HG03064 (cell line): ENCODE measurements around the gene SNX25.

Experiments used
- ATAC-seq: cut with Tn5 transposase; IDR thresholded peaks from one replicate; pipeline ENCODE4 v1.9.1; 2021; ENCODE audit warnings: low read depth; ENCODE audit not compliant: unreplicated experiment

Gene SNX25

GRCh38 chr4:185363251-185363650 lies 153.9 kb downstream of the SNX25 start:
- no peak for ATAC-seq

- no peak for ATAC-seq
Measured at GRCh38 chr4:185364886-185365285, 155.5 kb downstream of the SNX25 start.

GRCh38 chr4:185369731-185370130 lies 160.3 kb downstream of the SNX25 start:
- ATAC-seq, result no peak

DNA sequence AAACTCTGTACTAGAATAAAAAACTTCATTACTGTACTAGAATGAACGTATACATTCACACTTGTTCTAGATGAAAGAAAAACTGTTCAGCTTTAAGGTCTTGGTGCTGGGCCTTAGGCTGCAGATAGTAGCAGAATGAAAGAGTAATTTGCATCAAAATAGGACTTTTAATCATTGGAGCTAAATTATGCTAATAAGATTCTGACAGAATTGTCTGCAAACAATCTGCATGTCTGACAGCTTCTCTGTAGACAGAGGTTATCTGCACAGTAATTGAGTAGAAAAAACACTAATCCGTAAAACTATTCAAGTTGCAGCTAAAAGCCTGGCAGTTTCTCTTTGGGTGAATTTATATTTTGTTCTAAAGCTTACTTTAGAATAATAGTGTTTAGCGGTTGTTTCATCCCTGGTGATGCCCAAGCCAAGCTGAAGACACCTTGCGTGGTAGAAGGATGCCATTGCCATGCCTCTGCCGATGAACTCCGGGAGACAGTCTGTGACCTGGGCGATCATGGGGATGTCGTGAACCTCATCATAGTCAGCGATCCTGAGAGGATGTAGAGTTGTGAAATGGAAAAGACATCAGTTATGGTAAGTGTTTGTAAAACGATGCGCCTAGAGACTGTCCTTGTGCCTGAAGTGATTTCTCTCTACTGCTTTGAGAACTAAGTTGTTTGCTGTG lies 161.0 kb downstream of the SNX25 start:
- no peak for ATAC-seq

- ATAC-seq, result no peak
Measured at GRCh38 chr4:185371702-185372101, 162.3 kb downstream of the SNX25 start.

- no peak for ATAC-seq
Measured at GRCh38 chr4:185374027-185374426, 164.6 kb downstream of the SNX25 start.

DNA sequence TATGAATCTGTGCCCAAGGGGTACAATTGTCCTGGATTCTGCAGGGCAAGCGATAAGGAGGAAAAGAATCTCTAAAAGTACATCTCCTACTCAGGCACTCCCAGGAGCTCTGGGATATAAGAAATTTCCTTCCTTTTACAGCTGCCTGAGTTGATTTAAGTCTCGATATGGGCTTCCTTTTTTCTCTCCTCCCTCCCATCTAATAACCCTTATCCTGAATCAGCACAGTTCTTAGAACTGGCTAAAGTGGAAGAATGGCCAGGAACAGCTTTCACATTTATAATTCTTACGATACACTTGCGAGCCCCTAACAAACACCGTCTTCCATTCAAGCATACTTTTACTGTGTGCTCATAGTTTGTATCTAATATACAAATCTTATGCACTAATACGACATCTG lies 165.2 kb downstream of the SNX25 start:
- ATAC-seq, result no peak

GRCh38 chr4:185378264-185378663 lies 168.9 kb downstream of the SNX25 start:
- ATAC-seq, result no peak

DNA sequence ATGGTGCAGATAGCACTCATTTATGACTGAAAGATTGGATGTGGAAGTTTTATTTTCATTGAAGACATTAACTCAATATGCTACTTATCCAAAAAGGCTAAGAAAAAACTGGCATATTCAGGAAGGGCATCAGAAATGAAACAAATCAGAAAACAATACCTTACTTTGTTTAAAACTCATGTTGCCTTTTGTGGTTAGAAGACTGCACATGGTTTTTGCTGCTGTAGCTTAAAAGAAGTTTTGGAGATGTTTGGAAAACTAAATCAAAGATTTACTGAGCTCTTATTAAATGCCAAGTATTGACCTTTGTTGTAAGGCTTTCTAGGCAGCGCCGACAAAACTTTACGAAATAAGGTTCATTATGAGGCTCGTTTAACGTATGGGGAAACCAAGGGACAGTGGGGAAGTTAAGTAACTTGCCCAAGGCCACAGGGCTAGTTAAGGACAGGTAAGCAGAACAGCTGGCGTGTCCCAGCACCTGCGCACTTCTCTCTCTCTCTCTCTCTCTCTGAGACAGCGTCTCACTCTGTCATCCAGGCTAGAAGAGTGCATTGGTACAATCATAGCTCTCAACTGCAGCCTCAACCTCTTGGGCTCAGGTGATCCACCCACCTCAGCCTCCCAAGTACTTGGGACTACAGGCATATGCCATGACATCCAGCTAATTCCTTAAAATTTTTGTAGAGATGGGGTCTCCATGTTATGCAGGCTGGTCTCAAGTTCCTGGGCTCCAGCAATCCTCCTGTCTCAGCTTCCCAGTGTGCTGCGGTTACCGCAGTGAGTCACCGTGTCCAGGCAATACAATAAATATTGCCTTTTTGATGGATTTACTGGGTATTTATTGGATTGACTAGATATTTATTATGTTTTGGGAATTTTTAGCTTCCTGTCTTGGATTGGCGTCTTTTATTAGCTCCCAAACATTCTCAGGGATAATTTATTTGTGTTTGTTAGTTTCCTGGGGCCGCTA lies 170.2 kb downstream of the SNX25 start:
- no peak for ATAC-seq

DNA sequence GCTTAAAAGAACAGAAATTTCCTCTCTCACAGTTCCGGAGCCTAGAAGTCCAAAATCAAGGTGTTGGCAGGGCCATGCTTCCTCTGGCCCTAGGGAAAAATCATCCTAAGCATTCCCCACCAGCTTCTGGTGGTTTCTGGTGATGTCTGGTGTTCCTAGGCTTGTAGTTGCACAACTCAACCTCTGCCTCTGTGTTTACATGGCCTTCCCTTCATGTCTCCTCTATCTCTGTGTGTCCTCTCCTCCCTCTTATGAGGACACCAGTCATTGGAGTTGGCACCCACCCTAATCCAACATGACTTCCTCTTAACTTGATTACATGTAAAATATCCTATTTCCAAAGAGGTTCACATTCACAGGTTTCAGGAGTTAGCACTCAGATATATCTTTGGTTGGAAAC lies 170.9 kb downstream of the SNX25 start:
- no peak for ATAC-seq

GRCh38 chr4:185381288-185382196 lies 172.1 kb downstream of the SNX25 start:
- no peak for ATAC-seq

GRCh38 chr4:185382754-185383153 lies 173.4 kb downstream of the SNX25 start:
- ATAC-seq, result no peak

GRCh38 chr4:185383451-185383850 lies 174.1 kb downstream of the SNX25 start:
- no peak for ATAC-seq

DNA sequence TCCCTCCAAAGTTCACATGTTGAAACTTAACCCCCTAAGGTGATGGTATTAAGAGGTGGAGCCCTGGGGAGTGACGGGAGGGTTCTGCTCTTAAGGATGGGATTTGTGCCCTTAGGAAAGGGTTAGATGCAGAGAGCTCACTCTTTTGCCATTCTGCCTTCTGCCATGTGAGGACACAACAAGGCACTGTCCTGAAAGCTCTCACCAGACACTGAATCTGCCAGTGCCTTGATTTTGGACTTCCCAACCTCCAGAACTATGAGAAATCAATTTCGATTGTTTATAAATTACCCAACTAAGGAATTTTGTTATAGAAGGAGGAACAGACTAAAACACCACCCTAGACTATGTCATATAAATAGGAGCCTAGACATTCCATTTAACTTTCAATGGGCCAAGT lies 174.7 kb downstream of the SNX25 start:
- no peak for ATAC-seq

DNA sequence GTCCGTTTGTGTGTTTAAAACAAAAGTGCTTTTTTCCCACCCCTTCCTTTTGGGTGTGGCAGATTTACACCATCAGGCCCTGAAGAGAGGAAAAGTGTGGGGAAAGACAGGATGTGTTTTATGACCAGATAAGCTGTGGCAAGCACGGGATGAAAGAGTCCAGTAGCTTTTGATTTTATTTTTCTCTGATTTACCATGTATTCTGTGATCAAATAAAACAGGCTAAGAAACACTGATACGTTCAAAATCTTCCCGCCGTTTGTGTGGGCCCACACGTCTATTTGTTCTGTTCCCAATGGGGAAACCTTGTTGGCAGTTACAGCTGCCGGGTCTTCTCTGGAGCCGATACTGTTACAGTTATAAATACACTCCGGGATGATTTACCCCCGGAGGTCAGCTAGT lies 175.5 kb downstream of the SNX25 start:
- no peak for ATAC-seq

GRCh38 chr4:185387957-185388356 lies 178.6 kb downstream of the SNX25 start:
- no peak for ATAC-seq

DNA sequence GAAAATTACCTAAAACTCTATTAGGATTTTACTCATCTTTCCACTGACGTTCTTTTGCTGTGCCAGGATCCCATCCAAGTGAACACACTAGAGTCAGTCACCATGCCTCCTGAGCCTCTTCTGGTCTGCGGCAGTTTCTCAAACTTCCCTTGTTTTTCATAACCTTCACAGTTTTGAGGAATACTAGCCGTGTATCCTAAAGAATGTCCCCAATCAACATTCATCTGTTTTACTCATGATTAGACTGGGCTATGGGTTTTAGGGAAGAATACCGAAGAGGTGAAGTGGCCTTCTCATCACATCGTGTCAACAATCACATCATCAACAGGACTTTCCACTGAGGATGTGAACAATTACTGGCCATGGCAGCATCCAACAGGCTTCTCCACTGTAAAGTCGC lies 181.5 kb downstream of the SNX25 start:
- no peak for ATAC-seq

DNA sequence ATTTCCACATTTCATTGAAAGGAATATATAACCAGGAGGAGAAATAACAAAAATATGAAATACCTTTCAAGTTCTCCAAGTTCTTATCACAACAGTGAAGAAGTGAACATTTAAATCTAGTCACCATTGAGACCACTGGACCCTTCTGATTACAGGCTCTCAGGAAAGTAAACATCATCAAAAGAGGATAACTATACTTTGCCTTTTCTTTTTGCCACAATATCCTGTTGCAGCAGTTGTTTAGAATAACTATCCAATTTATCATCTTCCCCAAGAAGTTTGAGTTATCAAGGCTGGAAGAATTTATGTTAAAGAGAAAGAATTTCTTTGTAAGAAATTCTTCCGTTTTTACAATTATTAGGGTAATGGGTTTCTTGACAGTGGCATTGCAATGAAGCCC lies 182.8 kb downstream of the SNX25 start:
- ATAC-seq, result no peak

DNA sequence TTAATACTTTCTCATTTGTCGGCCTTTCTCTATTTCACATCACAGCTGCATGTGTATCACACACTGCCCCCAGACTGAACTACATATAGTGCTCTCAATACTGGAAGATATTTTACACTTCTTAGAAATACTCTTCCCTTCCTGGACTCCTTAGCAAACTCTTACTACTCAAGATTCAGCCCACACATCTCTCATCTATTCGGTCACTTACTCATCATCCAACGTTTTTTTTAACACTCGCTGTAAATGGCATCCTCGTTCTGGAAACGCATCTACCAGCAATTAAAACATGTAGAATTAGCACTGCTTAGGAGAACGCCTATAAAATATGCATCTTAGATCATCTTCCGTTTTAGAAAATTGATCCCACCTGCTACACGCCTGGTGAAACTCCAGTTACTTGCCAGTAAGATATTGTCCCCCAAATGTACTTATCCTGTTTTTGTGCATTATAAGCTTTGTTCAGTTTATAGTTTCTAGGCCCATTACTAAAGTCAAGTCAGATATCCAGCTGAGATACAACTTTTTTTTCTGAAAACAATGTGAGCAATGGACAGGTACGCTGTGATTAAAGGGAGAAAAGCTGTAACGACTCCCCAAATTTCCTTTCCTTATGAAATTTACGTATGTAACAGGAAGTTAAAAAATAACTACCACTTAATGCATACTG lies 185.3 kb downstream of the SNX25 start:
- no peak for ATAC-seq

DNA sequence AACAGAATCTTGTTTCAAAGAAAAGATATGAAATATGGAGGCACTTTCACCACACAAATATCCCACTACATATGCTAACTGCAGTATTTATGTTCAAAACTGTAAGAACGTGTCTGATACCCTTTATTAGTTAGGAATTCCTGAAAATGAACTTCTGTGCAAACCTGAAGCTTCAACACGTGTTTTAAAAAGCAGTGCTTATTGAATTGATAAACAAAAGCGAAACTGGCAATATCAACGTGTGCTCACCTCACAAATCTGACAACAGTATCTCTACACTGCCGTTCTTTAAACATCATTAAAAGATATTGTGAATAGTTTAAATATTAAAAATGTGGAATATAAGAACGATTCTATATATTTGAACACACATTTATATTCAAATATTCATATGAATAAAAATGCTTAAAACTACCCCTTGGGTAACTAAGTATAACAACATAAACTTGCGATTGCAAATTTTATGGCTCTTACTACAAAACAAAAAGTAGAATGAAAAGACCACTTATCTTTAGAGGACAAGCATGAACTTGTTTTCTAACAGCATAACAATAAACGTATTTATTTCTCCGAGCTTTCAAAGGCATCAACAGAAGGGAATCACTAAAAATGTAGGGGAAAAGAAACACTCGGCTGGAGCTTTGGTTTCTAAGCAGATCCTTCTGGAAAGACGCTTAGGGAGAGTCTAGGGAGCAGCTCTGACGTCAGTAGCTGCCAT lies 186.0 kb downstream of the SNX25 start, which contains the start of gene LRP2BP:
LRP2BP (minus strand) TSS at position 687 of the 718 bp plus-strand sequence. CDS start 17,738 bp downstream, outside the sequence.
- no peak for ATAC-seq
